ENCODE measurements around the gene FOXJ3. TPM values are rescaled to one million over a fixed set of nuclear protein-coding genes. Genes with fewer than 3 reads are reported as not detected.
A peak's percentile ranks its signal among the peaks of the same experiment; 100 is the strongest.

FOXJ3 gene
- total and polyA plus RNA-seq, 2 donors from 2014 or later, result 11.8 to 45.5 TPM

DNA sequence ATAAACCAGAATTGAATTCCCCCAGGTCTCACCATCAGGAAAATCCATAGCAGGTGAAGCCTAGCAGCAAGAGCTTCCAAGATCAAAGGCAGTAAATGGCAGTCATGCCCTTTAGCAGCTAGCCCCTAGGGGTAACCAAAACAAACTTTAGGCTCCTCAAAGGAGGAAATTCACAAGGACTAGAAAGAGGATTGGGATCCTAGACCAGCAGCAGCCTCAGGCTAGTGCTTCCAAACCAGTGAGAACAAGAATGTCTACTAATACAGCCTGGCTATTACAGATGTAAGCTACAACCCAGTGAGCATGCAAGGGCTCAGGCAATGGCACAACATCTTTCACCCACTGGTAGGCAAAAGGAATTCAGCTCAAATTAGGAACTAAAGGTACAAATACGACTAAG lies 34.4 kb upstream of the FOXJ3 start:
- no peak overlapping the region for H3K4me3 ChIP-seq (ENCODE audit: low read length in 3 of 3)
- intact Hi-C loops (cut with DNase I), result no loop called here
- peaks cover 0 to 8% (median 3%) of the 10 kb centered on the region in 3 donors for H3K4me1 ChIP-seq (ENCODE audit: control insufficient read depth in 2 of 3, insufficient read depth in 2 of 3, low read depth in 1 of 3, low read length in 3 of 3)
- no peaks in the 10 kb centered on the region for H3K36me3 ChIP-seq (ENCODE audit: control insufficient read depth in 2 of 3, insufficient read depth in 3 of 3, low read length in 3 of 3)
- H3K27ac ChIP-seq (ENCODE audit: low read depth in 2 of 2, low read length in 2 of 2), result no peak overlapping the region
- no peaks in the 10 kb centered on the region for H3K9me3 ChIP-seq (ENCODE audit: control insufficient read depth in 2 of 3, insufficient read depth in 1 of 3, low read length in 3 of 3)
- TF ChIP-seq, protein P1, sequence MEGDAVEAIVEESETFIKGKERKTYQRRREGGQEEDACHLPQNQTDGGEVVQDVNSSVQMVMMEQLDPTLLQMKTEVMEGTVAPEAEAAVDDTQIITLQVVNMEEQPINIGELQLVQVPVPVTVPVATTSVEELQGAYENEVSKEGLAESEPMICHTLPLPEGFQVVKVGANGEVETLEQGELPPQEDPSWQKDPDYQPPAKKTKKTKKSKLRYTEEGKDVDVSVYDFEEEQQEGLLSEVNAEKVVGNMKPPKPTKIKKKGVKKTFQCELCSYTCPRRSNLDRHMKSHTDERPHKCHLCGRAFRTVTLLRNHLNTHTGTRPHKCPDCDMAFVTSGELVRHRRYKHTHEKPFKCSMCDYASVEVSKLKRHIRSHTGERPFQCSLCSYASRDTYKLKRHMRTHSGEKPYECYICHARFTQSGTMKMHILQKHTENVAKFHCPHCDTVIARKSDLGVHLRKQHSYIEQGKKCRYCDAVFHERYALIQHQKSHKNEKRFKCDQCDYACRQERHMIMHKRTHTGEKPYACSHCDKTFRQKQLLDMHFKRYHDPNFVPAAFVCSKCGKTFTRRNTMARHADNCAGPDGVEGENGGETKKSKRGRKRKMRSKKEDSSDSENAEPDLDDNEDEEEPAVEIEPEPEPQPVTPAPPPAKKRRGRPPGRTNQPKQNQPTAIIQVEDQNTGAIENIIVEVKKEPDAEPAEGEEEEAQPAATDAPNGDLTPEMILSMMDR (IDR thresholded peaks at IDR 0.05; ENCODE audit: borderline replicate concordance, extremely low read depth, insufficient read depth), result no peak
- no peak for FAIRE-seq
- no peaks in the 10 kb centered on the region for H3K27me3 ChIP-seq (ENCODE audit: control insufficient read depth, insufficient read depth, low read length)
- no peak for DNase-seq
- H3K9ac ChIP-seq (ENCODE audit: low read length in 3 of 3), result no peak overlapping the region

DNA sequence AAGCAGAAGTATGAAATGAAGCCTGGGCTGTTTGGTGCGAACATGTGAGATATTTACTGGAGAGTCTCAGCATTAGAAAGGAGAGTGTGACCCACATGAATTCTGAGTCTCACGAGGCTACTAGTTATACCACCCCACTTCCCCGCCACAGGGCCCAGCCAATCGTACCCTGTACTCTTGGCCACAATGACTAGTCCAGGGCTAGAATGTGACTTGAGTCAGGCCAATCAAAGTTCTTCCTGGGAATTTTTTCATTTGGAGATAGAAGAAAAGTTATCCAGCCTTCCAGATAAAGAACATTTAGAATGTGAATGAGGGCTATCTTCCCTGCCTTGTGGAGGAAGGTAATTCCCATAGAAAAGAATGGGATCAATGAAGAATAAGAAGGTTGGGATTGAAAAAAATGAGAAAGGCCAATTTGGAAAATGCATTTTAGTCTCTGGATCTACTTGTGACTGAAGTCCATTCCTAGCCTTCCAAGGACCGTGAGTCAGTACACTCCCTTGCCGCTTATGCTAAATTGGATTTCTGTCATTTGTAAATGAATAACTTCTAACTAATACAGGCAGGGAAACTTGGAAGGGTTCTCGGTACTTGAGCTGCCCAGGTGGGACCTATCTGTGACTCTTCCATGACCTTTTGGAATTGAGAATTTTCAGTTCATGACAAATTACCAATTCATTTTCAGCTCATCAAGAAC lies 33.2 kb upstream of the FOXJ3 start:
- H3K27me3 ChIP-seq (ENCODE audit: control insufficient read depth, insufficient read depth, low read length), result no peaks in the 10 kb centered on the region
- H3K9ac ChIP-seq (ENCODE audit: low read length in 3 of 3), result no peak overlapping the region
- TF ChIP-seq, protein P1 (IDR thresholded peaks at IDR 0.05; ENCODE audit: borderline replicate concordance, extremely low read depth, insufficient read depth), result no peak
- no peaks in the 10 kb centered on the region for H3K36me3 ChIP-seq (ENCODE audit: control insufficient read depth in 2 of 3, insufficient read depth in 3 of 3, low read length in 3 of 3)
- peak overlapping the region; percentile 22 to 29 for H3K27ac ChIP-seq (ENCODE audit: low read depth in 2 of 2, low read length in 2 of 2)
- peak; percentile 93 for FAIRE-seq
- intact Hi-C loops (cut with DNase I), result no loop called here
- DNase-seq, result peak in 2 of 5 donors; percentile 41 to 59
- peaks cover 0 to 8% (median 3%) of the 10 kb centered on the region in 3 donors for H3K4me1 ChIP-seq (ENCODE audit: control insufficient read depth in 2 of 3, insufficient read depth in 2 of 3, low read depth in 1 of 3, low read length in 3 of 3)
- no peak overlapping the region for H3K4me3 ChIP-seq (ENCODE audit: low read length in 3 of 3)
- no peaks in the 10 kb centered on the region for H3K9me3 ChIP-seq (ENCODE audit: control insufficient read depth in 2 of 3, insufficient read depth in 1 of 3, low read length in 3 of 3)

DNA sequence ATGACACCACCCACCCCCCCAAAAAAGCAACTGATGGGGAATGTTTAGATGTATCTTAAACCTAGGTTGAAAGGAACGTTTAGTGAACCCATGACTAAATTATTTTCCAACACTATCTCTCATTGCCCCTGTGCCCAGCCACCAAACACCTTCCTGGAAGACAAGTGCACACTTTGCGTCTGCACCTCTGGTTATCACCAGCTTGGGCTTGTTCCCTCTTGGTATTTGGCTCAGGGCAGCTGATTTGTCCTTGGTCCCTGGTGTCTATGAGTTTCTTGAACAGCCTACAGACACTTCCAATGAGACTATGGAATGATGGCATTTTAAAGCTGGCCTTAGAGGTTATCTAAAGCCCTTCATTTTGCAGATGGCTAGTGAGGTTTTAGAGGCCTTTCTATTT lies 30.1 kb upstream of the FOXJ3 start:
- Histone ChIP-seq H3K9me3 (ENCODE audit: control insufficient read depth in 2 of 3, insufficient read depth in 1 of 3, low read length in 3 of 3) (no peaks in the 10 kb centered on the region), H3K36me3 (ENCODE audit: control insufficient read depth in 2 of 3, insufficient read depth in 3 of 3, low read length in 3 of 3) (no peaks in the 10 kb centered on the region), H3K27ac (ENCODE audit: low read depth in 2 of 2, low read length in 2 of 2) (no peak overlapping the region), H3K4me1 (ENCODE audit: control insufficient read depth in 2 of 3, insufficient read depth in 2 of 3, low read depth in 1 of 3, low read length in 3 of 3) (peaks cover 0 to 8% (median 3%) of the 10 kb centered on the region in 3 donors), H3K27me3 (ENCODE audit: control insufficient read depth, insufficient read depth, low read length) (no peaks in the 10 kb centered on the region), H3K4me3 (ENCODE audit: low read length in 3 of 3) (no peak overlapping the region), H3K9ac (ENCODE audit: low read length in 3 of 3) (no peak overlapping the region)
- no peak for FAIRE-seq
- intact Hi-C loops (cut with DNase I), result no loop called here
- no peak for DNase-seq
- TF ChIP-seq, protein P1 (IDR thresholded peaks at IDR 0.05; ENCODE audit: borderline replicate concordance, extremely low read depth, insufficient read depth), result no peak
